ENCODE data around the gene SLC36A3. TPM values are rescaled to one million over a fixed set of nuclear protein-coding genes. Genes with fewer than 3 reads are reported as not detected.

The SLC36A3 gene
- total and polyA plus RNA-seq, 2 of the 8 experiments (the other 6 are each of a cell fraction or from before 2014, with no cell fraction given), result not detected

GRCh38 chr5:151278845-151279244, 24.7 kb downstream of the SLC36A3 start:
- H3K23me2 ChIP-seq (ENCODE audit: low read depth, low read length), result no peaks in the 10 kb centered on the region
- H3K14ac ChIP-seq (ENCODE audit: insufficient read length), result no peak overlapping the region
- H3K4ac ChIP-seq (replicated peaks; ENCODE audit: insufficient read length, low read depth, low read length), result no peak overlapping the region
- H2BK120ac ChIP-seq (replicated peaks; ENCODE audit: low read depth, low read length), result no peak overlapping the region
- 85% methylated on average over 5 of the region's 5 CpGs; no CpG with 5 or more reads in 1 of the 2 experiments for WGBS, 2 experiments (ENCODE audit: extremely low coverage in 1 of 2, insufficient coverage in 1 of 2, insufficient read length in 1 of 2, insufficient replicate concordance in 2 of 2, low coverage in 1 of 2, low lambda C conversion rate in 2 of 2, missing lambda C conversion rate in 1 of 2)
- no peaks in the 10 kb centered on the region for H3K4me1 ChIP-seq (replicated peaks in 1 of 4; ENCODE audit: control insufficient read depth in 3 of 4, insufficient read depth in 4 of 4, low read length in 3 of 4)
- H3K27me3 ChIP-seq (replicated peaks in 1 of 4; ENCODE audit: control insufficient read depth in 3 of 4, extremely low read depth in 1 of 4, insufficient read depth in 3 of 4, low read length in 3 of 4), result no peaks in the 10 kb centered on the region
- no peak overlapping the region for H3K56ac ChIP-seq (replicated peaks; ENCODE audit: insufficient read length, low read depth, low read length)
- H3K9me3 ChIP-seq (ENCODE audit: insufficient read depth in 2 of 2, low read depth in 1 of 2, low read length in 1 of 2), result no peaks in the 10 kb centered on the region
- ChIA-PET CTCF (ENCODE audit: partially characterized antibody) (interaction anchor here (0.7 to 3.2 kb wide), 6 partner anchors 9 to 153 kb away, joined by 3 to 12 read pairs (median 3); no protein-coding TSS in a partner anchor), POLR2A (ENCODE audit: partially characterized antibody) (interaction anchor here (0.8 kb wide), 1 partner anchor 25 kb away, joined by 3 read pairs; no protein-coding TSS in a partner anchor)
- H2BK12ac ChIP-seq (ENCODE audit: low read depth, low read length), result no peak overlapping the region
- H4K20me1 ChIP-seq (replicated peaks in 1 of 2; ENCODE audit: control insufficient read depth in 1 of 2, insufficient read depth in 2 of 2, low read length in 2 of 2), result no peaks in the 10 kb centered on the region
- H3K9ac ChIP-seq (replicated peaks in 1 of 4; ENCODE audit: extremely low read depth in 1 of 4, low read depth in 3 of 4, low read length in 3 of 4), result no peak overlapping the region
- no peak overlapping the region for H2AK5ac ChIP-seq (ENCODE audit: low read depth, low read length)
- no peaks in the 10 kb centered on the region for H3K79me2 ChIP-seq (ENCODE audit: control insufficient read depth in 1 of 2, insufficient read depth in 2 of 2, low read length in 2 of 2)
- H3K4me3 ChIP-seq (ENCODE audit: extremely low read depth in 1 of 4, insufficient read depth in 2 of 4, low read depth in 3 of 4, low read length in 4 of 4), result no peak overlapping the region
- no peak overlapping the region for H4K91ac ChIP-seq (replicated peaks; ENCODE audit: insufficient read length, low read length)
- H3K36me3 ChIP-seq (ENCODE audit: control insufficient read depth in 2 of 4, insufficient read depth in 4 of 4, low read length in 3 of 4), result no peaks in the 10 kb centered on the region
- DNase-seq (ENCODE audit: low read depth in 1 of 2, low spot score in 2 of 2) (no peak), FAIRE-seq (no peak)
- no peak overlapping the region for H2BK5ac ChIP-seq (ENCODE audit: low read depth, low read length)
- no peak overlapping the region for H3K27ac ChIP-seq (ENCODE audit: low read depth, low read length)
- H2BK15ac ChIP-seq (ENCODE audit: low read length), result no peak overlapping the region
- no peak overlapping the region for H4K5ac ChIP-seq (ENCODE audit: insufficient read length, low read depth, low read length)
- H3K18ac ChIP-seq (ENCODE audit: extremely low read depth, low read length), result no peak overlapping the region
- H3K23ac ChIP-seq (ENCODE audit: insufficient read length), result no peak overlapping the region
- no peak overlapping the region for H3K4me2 ChIP-seq (ENCODE audit: insufficient read depth in 1 of 2, low read depth in 2 of 2, low read length in 2 of 2)
- no peaks in the 10 kb centered on the region for H3K79me1 ChIP-seq (ENCODE audit: low read depth, low read length)
- H4K8ac ChIP-seq (ENCODE audit: extremely low read depth, insufficient read depth, low read length), result no peak overlapping the region
- H2AFZ ChIP-seq (ENCODE audit: low read length), result no peak overlapping the region
- H2BK20ac ChIP-seq (ENCODE audit: low read length), result no peak overlapping the region
- no peak for TF ChIP-seq KDM4A (IDR thresholded peaks at IDR 0.05; ENCODE audit: low read depth, low read length, severe bottlenecking)
- no peak for TF ChIP-seq USF2 (IDR thresholded peaks at IDR 0.05; ENCODE audit: low read length)
- no peak for TF ChIP-seq BACH1 (IDR thresholded peaks at IDR 0.05; ENCODE audit: low read length)
- TF ChIP-seq GABPA (IDR thresholded peaks at IDR 0.05; ENCODE audit: borderline replicate concordance, insufficient read depth, low read length), result no peak

Measured in H1 (cell line).